MV-4-11 (cell line): ENCODE data around the gene STPG3.

Experiments used
- DNase-seq: peaks from one replicate; lab custom pipeline; 2025; lab: John Stamatoyannopoulos, UW

Gene STPG3

DNA sequence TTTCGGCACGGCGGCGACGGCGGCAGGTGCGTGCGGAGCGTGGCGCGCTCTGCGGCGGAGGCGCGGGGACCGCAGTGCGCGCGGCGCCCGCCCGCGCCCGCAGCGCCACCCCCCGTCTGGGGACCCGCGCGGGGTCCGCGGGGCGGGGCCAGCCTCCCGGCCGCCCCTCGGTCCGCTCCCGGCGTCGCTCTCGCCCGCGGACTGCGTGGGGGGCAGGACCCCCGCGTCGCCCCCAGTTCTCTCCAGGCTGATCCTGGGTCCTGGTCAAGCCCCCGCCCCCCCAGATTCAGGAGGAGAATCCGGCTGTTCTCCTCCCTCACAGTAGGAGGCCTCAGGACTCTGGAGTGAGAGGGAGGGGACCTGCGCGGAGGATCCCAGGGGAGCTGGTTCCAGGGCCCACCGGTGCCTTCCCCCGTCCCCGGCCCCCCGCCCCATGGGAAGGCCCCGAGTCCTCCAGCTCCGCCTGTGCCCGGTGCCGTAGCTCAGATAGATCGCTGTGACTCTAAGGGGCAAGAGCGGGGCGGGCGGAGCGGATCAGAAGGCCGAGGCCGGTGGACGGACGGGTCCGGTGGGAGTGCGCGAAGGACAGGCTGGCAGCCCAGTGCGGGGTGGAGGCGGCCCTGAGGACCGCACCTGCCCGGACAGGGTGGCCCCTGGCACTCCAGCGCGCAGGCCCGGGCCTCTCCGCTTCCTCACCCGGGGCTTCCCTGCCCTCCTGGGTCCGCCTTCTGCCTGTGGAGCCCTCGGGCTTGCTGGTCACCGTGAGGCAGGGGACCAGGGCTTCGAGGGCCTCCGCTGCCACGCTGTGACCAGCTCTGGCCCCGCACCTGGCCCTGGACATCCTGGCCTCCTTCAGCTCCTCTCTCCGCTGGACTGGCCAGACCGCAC is 28.7 kb upstream of the STPG3 start, which contains the start of gene RNF208:
TSS of gene RNF208 (minus strand) at position 51 of the 888 bp plus-strand sequence. CDS start 1,028 bp downstream, outside the sequence.
- no peak for DNase-seq

DNA sequence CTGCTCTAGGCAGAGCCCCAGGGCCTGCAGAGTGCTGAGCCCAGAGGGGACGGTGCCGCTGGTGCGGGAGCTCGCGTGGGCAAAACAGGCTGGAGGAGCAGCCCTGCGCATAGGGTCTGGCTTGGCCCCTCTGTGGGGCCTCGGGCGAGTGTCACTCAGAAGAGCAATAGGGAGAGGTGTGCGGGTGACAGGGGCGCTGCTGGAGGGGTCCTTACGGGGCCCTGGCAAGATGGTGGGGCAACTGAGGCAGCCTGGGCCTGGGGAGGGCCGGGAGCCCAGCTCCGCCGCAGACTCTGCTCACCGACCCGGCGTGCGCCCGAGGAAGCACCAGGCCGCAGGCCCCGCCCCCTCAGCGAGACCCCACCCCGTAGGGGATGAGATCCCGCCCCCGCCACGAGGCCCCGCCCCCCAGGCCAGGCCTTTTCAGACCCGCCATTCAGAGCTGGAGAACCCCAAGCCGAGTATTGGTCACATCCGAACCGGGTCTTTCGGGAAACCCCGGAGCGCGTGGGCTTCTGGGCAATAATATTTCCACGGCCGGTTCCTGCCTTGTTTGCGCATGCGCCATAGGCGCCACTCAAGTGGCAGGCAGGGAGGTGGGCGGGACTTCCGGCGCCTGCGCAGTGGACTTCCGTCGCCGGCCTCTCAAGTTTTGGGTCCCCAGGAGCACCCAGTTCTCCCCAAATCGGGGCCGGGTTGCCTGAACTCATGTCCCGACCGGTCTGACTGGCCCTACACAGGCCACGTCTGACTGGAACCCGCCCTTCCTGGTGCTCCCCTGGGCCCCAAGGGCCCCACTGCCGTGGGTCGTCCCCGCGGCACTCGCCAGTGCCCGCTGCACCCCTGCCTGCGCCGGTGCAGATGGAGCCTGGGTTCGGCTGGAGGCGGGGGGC is 27.8 kb upstream of the STPG3 start:
- DNase-seq, result peak; percentile 99

DNA sequence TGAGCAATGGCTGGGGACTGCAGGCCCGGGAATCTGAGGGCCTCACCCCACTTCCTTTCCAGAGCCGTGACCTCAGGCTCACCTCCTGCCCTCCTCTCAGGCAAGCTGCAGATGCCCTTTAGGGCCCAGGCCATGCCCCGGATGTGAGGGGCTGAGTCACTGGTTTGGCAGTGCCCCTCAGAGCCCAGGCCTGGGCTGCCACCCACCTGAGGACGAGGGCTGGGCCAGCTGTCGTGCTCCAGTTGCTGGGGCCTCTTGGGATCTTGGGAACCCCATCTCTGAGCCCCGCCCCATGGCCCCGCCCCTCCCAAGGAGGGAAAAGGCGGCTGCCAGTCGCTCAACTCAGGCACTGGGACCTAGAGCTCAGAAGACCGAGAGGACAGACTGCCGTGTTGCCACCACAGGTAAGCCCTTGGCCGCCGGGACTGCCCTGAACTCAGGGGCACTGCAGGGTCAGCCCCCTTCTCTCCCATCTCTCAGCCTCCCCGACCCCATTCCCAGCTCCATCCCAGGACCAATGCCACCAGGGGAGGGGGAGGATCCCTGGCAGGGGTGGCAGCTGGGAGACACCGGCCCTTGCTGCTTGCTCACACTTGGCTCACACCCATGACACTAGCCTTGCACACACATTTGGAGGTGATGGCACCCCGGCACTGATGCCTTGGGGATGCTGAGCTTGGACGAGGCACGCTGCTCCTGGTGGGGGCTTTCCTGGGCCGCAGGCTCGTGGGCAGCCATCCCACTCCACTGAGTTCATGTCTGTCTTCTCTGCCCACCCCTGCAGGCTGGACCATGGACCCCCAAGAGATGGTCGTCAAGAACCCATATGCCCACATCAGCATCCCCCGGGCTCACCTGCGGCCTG is 26.0 kb upstream of the STPG3 start, which contains the start of gene CYSRT1:
TSS of gene CYSRT1 (plus strand) at position 345 of the 865 bp plus-strand sequence. CDS start at position 793, 448 bp downstream.
- DNase-seq, result peak; percentile 76

DNA sequence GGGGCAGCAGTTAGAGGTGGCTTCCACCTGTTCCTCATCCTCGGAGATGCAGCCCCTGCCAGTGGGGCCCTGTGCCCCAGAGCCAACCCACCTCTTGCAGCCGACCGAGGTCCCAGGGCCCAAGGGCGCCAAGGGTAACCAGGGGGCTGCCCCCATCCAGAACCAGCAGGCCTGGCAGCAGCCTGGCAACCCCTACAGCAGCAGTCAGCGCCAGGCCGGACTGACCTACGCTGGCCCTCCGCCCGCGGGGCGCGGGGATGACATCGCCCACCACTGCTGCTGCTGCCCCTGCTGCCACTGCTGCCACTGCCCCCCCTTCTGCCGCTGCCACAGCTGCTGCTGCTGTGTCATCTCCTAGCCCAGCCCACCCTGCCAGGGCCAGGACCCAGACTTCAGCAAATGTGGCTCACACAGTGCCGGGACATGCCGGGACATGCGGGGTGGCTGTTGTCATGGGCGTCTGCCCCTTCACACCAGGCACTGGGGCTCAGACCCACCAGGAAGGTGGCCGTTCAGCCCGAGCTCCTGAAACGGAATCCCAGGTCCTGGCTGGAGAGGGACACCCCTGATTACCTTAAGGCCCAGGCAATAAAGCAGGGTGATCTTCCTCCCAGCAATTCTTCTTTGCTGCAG is 25.3 kb upstream of the STPG3 start:
- DNase-seq, result no peak

DNA sequence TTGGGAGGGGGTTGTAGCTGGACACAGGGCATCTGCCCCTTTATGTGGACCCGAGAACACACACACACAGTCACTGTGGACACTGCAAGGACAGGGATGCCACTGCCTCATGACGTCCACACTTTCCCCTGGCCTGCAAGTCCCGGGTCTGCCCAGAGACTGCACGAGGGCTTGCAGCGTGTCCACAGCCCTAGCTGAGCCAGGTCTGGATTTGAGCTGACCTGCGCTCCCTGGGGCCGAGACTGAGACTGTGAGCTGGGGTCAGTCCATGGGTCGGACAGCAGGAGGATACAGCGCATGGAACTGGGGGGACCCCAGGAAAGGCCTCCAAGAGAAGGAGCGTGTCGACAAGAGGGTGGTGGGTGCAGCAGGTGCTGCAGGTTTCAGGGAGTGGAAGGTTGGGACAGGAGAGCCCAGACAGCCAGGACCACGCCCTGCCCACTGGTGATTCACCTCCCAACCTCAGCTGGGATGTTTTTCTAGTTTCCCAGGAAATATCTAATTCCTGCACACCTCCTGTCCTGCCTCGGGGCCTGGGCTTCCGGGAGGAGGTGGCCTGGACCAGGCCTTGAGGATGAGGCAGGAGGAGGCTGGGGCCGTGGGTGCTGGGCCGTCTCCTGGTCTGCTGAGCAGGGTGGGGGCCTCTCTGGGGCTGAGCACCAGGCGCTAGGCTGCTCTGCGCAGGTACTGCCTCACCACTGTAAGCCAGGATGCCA is 24.6 kb upstream of the STPG3 start:
- DNase-seq, result no peak

DNA sequence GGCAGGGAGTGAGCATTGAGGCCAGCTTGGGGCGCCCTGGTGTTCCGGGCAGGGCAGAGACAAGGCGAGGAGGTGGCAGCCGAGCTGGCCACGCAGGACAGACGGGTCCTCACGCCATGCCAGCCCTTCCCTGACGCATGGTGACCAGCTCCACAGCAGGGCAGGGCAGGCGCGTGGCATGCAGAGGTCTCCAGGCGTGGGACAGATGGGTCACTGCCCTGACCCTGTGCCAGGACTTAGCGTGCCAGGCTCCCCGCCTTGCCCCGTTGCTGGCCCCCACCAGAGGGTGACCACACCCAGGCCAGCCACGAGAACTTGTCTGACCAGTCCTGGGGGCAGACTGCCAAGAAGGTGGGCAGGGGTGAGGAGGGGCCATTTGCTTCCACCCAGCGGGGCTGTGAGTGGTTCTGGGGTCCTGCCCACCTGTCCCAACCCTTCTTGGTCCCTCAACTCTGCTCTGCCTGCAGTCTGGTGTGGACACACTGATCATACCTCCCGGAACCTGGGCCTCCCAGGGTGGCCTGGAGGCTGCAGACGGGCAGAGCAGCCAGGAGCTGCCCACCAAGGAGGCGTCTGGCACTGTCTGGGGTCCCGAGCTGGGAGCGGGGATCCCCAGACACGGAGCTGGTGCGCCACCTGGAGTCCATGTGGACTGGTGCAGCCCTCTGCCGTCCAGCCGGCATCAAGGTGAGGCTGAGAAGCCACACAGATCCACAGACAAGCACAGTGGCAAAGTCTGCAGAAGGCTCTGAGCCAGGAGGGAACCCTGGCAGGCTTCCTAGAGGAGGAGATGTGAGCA is 23.8 kb upstream of the STPG3 start, which contains the start of gene RNF224:
TSS of gene RNF224 (plus strand) at position 449 of the 799 bp plus-strand sequence. CDS start 834 bp downstream, outside the sequence.
- peak; percentile 46 for DNase-seq

DNA sequence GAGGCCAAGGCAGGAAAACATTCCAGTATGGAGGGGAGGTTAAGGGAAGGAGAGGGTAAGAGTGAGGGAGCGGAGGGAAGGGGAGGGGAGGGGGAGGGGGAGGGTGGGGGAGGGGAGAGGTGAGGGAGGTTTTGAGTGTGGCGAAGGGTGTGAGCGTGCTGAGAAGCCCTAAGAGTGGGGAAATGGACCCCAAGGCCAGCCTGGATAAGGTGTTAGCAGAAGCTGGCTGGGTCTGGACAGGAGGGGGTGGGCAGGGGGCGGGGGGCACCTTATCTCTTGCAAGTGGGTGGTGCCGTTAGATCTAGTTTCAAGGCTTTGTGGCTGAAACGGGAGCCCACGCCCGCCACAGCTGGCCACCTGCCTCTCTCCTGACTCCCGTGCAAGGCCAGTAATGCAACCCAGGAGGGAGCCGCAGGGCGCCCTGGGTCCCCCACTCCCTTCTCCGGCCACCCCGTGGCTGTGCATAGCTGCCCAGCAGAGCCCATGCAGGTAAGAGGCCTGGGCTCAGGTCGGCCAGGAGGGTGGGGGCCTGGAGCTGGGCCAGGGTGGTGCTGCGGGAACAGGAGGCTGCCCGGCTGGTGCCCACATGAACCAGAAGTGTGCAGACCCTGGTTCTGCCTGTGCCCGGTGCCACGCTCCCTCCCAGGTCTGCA is 23.1 kb upstream of the STPG3 start:
- DNase-seq, result no peak

DNA sequence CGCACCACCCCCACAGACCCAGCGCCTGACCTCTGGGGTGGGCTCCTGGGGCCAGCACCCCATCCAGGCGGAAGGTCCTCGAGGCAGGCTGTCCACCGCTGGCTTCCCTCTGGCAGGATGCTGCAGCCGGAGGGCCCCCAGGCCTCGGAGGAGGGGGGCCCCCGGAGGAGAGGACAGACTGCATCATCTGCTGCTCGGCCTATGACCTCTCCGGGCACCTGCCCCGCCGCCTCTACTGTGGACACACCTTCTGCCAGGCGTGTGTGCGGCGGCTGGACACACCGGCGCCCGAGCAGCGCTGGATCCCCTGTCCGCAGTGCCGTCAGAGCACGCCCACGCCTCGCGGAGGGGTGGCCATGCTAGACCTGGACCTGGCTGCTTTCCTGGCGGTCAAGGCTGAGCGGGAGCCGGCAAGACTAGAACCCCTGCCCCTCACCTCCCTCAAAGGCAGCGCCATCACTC is 22.5 kb upstream of the STPG3 start:
- no peak for DNase-seq

DNA sequence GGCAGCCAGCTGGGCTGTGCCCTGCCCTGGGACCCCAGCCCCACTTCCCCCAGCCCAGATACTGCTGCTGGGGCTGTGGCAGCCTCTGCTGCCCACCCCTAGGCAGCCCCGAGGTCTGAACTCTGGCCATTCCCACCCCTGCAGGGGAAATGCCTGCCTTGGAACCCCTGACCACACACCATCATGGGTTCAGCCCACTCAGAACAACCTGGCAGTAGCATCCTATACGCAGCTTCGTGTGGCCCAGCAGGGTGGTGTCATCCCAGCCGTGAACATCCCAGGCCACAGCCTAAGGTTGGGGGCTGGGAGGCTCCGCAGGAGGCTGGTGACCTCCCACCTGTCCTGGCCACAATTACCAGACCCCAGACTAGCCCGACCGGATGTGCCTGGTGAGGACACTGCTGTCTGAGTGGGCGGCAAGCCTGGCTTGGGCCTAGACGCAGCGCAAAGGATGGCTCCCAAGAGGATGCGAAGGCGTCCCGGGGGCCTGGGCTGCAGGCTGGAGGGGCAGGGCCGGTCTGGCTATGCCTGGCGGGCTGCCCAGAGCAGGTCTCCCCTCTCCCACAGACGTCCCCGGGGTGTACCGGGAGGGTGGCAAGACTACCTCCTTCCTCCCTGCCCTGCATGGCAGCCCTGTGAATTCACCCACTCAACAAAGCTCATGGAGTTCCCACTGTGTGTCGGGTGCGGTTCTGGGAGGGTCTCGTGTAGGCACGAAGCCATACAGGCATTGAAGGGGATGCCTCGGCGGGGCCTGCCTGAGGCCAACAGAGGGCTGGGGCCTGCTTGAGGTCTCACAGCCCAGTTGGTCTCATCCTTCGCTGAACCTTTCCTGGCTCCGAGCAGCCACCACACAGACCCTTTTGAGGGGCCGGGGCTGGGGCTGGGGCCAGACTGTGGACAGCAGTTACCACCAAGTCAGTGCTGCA is 21.9 kb upstream of the STPG3 start:
- DNase-seq, result no peak

DNA sequence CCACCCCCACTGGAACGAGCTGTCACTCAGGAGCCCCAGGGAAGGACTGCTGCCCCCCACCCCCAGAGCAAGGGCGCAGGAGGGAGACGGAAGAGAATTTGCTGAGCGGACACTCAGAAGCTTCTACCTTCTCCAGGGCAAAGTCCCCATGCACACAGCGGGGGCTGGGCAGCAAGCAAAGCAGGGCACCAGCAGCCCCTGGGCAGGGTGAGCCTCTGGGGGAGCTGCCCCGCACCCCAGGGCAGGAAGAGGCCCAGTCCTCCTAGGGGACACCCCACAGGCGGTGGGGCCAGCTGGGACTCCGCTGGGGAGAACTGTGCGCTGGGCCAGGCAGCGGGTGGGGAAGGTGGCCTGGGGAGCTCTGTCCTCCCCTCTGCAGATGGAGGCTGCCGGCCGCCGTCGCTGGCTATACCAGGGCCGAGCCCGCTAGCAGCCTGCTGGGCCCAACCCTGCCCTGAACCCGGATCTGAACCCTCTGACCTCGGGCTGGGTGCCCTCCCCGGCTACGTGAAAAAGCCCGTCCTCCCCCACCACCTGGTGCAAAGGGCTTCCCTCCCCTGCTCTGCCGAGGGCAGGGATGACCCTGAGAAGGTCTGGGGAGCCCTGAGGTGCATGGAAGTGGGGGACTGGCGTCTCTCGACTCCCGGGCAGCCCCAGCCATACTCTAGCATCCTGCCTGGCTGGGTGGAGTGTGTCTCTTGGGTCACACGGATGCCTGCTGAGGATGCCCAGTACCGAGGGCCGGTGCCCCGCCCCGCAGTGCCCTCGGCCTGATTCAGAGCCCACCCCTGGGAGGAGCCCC is 21.0 kb upstream of the STPG3 start:
- no peak for DNase-seq

DNA sequence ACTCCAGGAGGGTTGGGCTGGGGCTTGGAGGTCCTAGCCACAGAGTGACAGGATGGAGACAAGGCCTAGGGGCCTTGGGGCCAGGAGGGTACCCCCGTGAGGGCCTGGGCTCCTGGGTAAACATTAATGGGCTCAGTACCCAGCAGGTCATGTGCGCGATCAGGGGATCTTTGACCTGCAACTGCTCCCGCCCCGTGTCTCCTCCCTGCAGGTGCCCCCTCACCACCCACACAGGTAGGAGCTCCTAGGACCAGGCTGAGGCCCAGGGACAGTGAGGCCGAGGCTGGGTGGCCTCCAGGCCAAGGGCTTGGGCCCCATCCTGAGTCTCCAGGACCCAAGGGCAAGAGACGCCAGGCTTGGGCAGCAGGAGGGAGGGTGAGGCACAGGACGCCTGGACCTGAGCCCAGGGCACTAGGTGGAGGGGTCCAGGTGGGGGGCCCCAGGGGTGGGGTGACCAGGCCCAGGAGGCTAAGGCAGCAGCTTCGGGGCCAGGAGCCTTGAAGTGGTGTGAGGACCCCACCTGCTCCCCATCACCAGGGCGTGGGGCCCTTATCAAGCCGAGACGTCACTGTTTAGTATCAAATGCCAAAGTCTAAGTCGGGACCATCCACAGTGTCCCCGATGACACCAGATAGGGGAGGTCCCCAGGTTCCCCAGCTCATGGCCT is 20.2 kb upstream of the STPG3 start, which contains the start of gene SLC34A3:
TSS of gene SLC34A3 (plus strand) at position 197 of the 667 bp plus-strand sequence. CDS start 802 bp downstream, outside the sequence.
- DNase-seq, result no peak

DNA sequence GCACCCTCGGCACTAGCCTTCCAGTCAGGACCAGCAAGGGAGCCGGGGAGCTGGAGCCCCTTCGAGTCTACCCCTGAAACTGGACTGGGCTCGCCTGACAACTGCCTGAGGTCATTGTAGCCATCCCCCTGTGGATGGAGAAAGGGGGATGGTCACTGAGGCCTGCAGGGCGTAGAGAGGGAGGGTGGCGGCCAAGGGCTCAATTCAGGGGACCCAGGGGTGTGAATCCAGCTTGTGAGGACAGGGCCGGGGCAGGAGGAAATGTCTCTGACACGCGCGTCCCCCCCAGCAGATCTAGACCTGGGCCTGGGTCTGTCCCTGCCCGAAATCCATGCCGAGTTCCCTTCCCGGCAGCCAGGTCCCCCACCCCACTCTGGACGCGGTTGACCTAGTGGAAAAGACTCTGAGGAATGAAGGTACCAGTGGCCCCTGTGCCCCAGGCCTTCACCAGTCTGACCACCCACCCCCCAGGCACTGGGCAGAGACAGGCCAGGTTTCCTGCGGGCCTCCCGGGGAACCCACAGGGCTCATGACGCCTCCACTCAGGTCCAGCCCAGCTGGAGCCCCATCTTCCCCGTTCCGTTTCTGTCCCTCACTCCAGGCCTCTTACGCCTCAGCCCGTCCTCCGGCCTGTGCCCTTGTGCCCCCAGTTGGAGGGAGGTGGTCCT is 19.6 kb upstream of the STPG3 start:
- no peak for DNase-seq

DNA sequence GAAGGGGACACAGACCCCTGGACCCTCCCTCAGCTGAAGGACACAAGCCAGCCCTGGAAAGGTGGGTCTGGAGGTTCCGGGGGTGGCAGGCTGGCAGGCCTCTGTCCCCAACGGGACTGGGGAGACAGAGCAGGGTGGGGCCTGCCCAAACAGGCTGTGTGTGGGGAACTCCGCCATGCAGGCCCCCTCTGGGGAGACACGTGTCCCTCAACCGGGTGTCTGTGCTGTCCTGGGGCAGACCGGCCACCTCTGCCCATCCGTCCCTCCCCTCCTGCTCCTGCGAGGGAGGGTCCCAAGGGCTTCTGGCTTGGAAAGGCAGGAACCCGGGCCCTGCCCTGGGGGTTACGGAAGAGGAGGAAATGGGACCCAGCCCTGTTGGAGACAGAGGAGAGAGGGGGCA is 19.0 kb upstream of the STPG3 start:
- no peak for DNase-seq

DNA sequence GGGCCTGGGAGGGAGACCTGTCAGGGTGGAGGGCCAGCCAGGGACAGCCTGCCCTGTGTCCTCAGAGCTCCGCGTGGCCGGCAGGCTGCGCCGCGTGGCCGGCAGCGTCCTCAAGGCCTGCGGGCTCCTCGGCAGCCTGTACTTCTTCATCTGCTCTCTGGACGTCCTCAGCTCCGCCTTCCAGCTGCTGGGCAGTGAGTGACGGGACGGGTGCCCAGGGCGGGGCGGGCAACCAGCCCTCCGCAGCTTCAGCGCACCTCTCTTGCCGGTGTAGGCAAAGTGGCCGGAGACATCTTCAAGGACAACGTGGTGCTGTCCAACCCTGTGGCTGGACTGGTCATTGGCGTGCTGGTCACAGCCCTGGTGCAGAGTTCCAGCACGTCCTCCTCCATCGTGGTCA is 18.6 kb upstream of the STPG3 start:
- no peak for DNase-seq

DNA sequence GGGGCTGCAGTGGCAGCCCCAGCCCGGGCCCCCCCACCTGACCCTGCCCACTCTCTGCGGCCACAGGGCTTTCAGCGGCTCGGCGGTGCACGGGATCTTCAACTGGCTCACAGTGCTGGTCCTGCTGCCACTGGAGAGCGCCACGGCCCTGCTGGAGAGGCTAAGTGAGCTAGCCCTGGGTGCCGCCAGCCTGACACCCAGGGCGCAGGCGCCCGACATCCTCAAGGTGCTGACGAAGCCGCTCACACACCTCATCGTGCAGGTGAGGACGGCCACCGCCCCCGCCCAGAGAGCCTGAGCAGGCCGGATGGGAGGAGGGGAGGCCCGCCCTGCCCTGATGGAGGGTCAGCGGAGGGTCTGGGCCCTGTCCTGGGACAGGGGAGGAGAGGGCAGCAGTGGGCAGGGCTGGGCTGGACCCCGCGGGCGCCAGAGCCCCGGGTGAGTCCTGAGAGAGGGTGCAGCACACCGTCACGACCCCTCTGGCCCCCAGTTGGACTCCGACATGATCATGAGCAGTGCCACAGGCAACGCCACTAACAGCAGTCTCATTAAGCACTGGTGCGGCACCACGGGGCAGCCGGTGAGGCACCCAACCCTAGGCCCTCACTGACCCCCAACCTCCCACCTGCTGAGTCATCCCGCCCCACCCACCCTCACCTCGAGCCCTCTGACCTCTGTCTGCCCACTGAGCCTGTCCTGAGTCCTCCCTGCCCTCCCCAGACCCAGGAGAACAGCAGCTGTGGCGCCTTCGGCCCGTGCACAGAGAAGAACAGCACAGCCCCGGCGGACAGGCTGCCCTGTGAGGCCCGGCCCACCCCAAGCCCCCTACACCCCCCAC is 17.7 kb upstream of the STPG3 start:
- no peak for DNase-seq
